HG03354 (cell line): Measurements from ENCODE around the gene LAMC1.
A peak's percentile ranks its signal among the peaks of the same experiment; 100 is the strongest.
"Not testable (repeated sequence)": the region's sequence is repeated elsewhere in the genome, so short reads cannot be mapped to it uniquely, and the experiment has no call there.

Experiments
- ATAC-seq: cut with Tn5 transposase; IDR thresholded peaks from one replicate; pipeline ENCODE4 v1.9.1; 2021; ENCODE audit warnings: mild to moderate bottlenecking; ENCODE audit not compliant: unreplicated experiment, poor library complexity, severe bottlenecking

Gene LAMC1

GRCh38 chr1:183039330-183039729 is 16.1 kb downstream of the LAMC1 start:
- no peak for ATAC-seq

GRCh38 chr1:183039985-183040447 is 16.8 kb downstream of the LAMC1 start:
- ATAC-seq = no peak

- no peak for ATAC-seq
These were observed 17.3 kb downstream of the LAMC1 start for GRCh38 chr1:183040547-183040971.

GRCh38 chr1:183043254-183043653 is 20.0 kb downstream of the LAMC1 start:
- no peak for ATAC-seq

GRCh38 chr1:183043872-183044854 is 20.9 kb downstream of the LAMC1 start:
- ATAC-seq = no peak

- no peak for ATAC-seq
These were observed 21.9 kb downstream of the LAMC1 start for GRCh38 chr1:183044893-183045649.

GRCh38 chr1:183048087-183049085 is 25.2 kb downstream of the LAMC1 start:
- ATAC-seq = peak; percentile 100

- ATAC-seq = no peak
These were observed 28.3 kb downstream of the LAMC1 start for GRCh38 chr1:183051546-183051945.

- no peak for ATAC-seq
These were observed 29.6 kb downstream of the LAMC1 start for GRCh38 chr1:183052861-183053260.

GRCh38 chr1:183058851-183059502 is 35.8 kb downstream of the LAMC1 start:
- ATAC-seq = no peak

GRCh38 chr1:183061194-183061593 is 38.0 kb downstream of the LAMC1 start:
- no peak for ATAC-seq

GRCh38 chr1:183063349-183063748 is 40.1 kb downstream of the LAMC1 start:
- ATAC-seq = no peak

GRCh38 chr1:183065168-183065706 is 42.0 kb downstream of the LAMC1 start:
- ATAC-seq = no peak

GRCh38 chr1:183066432-183066831 is 43.2 kb downstream of the LAMC1 start:
- ATAC-seq = not testable (repeated sequence)

GRCh38 chr1:183069562-183070216 is 46.5 kb downstream of the LAMC1 start:
- no peak for ATAC-seq

- ATAC-seq = no peak
These were observed 47.2 kb downstream of the LAMC1 start for GRCh38 chr1:183070234-183070922.

- peak; percentile 92 for ATAC-seq
These were observed 47.9 kb downstream of the LAMC1 start for GRCh38 chr1:183070923-183071618.
